HUDEP-2 (cell line): ENCODE results near the gene LAYN.

Experiments
- DNase-seq, 76 experiments: peaks; one replicate each; lab custom pipeline; 2025; ENCODE audit not compliant: unreplicated experiment in 76 of 76; lab: John Stamatoyannopoulos, UW

LAYN gene

GRCh38 chr11:111591187-111591960 lies 50.9 kb downstream of the LAYN start:
- no peak for DNase-seq

GRCh38 chr11:111592491-111592890 lies 52.0 kb downstream of the LAYN start:
- DNase-seq, result no peak

GRCh38 chr11:111596319-111596718 lies 55.8 kb downstream of the LAYN start:
- no peak for DNase-seq

- DNase-seq, result no peak
Observed at GRCh38 chr11:111598148-111598547, 57.6 kb downstream of the LAYN start.

- DNase-seq, result peak in 5 of 76 experiments; percentile 2 to 24 (median 11)
Observed at GRCh38 chr11:111598559-111598958, 58.0 kb downstream of the LAYN start.

- no peak for DNase-seq
Observed at GRCh38 chr11:111601636-111601978, 61.1 kb downstream of the LAYN start.

GRCh38 chr11:111601979-111602864 lies 61.7 kb downstream of the LAYN start, which contains the start of gene SIK2:
SIK2 (plus strand) TSS chr11:111602449; CDS start chr11:111602564, 115 bp downstream.
- DNase-seq, result peak in 75 of 76 experiments; percentile 26 to 97 (median 92)

- DNase-seq, result peak in 10 of 76 experiments; percentile 6 to 43 (median 24)
Observed at GRCh38 chr11:111602865-111603610, 62.5 kb downstream of the LAYN start.

- DNase-seq, result no peak
Observed at GRCh38 chr11:111603611-111604130, 63.2 kb downstream of the LAYN start.

- peak in 35 of 76 experiments; percentile 2 to 76 (median 48) for DNase-seq
Observed at GRCh38 chr11:111604392-111605009, 64.0 kb downstream of the LAYN start.

- no peak for DNase-seq
Observed at GRCh38 chr11:111605681-111606080, 65.2 kb downstream of the LAYN start.

GRCh38 chr11:111606986-111607385 lies 66.5 kb downstream of the LAYN start:
- no peak for DNase-seq

- no peak for DNase-seq
Observed at GRCh38 chr11:111607751-111608150, 67.2 kb downstream of the LAYN start.
